GM19240 (cell line): ENCODE results near the gene PPARG.
A peak's percentile ranks its signal among the peaks of the same experiment; 100 is the strongest.

Experiments
- DNase-seq: peaks from one replicate; pipeline ENCODE4 v3.0.0; 2011; ENCODE audit warnings: low spot score; ENCODE audit not compliant: insufficient read length

Gene PPARG

DNA sequence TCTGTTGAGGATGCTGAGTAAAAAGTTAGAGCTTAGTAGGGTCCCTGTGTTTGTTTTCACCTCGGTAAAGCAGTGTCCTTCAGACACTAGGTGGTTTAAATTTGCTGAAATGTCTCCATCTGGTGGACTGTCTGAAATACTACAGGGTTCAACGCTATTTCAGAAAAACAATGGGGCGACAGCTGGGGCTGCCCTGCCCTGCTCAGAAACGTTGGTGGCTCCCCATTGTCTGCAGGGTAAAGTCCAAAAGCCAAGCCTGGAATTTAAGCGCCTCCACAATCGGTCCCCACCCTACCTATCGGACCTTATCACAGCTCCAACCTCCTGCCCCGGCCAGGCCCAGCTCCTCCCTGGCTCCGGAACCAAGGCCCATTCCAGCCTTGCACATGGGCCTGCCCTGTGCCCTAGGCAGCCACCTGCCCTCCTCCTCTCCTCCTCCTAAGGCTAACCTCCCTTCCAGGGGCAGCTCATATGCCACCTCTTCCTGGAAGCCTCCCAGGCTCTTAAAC is 191.1 kb downstream of the PPARG start:
- DNase-seq = peak; percentile 51

- no peak for DNase-seq
Measured at GRCh38 chr3:12483410-12483809, 194.5 kb downstream of the PPARG start.

GRCh38 chr3:12483872-12484197 is 195.0 kb downstream of the PPARG start:
- no peak for DNase-seq
